Small intestine (tissue), 7 donors: Measurements from ENCODE around the gene NPIPA1. TPM values are rescaled to one million over a fixed set of nuclear protein-coding genes. Genes with fewer than 3 reads are reported as not detected.
A peak's percentile ranks its signal among the peaks of the same experiment; 100 is the strongest.
"Not testable (repeated sequence)": the region's sequence is repeated elsewhere in the genome, so short reads cannot be mapped to it uniquely, and the experiment has no call there.

Experiments used
- DNase-seq, 2 donors: peaks; one replicate each; pipeline versions ENCODE4 v3.0.0 to v3.0.0-alpha.2; 2013
- FAIRE-seq: peaks from 2 replicates; lab custom pipeline; 2012; peaks lifted over from hg19 to GRCh38; lab: Jason Lieb, UNC
- H3K27ac ChIP-seq, 3 donors: one replicate each; pipeline ENCODE4 v1.5.1; 2013; ENCODE audit warnings: low read length in 2 of 3, mild to moderate bottlenecking in 2 of 3, control low read depth in 1 of 3, inconsistent platforms in 1 of 3, low read depth in 1 of 3, moderate library complexity in 1 of 3
- H3K27me3 ChIP-seq, 3 donors: one replicate each; pipeline ENCODE4 v1.6.1; 2013; ENCODE audit warnings: low read length in 3 of 3, inconsistent platforms in 1 of 3; ENCODE audit not compliant: control insufficient read depth in 3 of 3, insufficient read depth in 3 of 3
- H3K36me3 ChIP-seq, 3 donors: one replicate each; pipeline ENCODE4 v1.6.1; 2013; ENCODE audit warnings: low read length in 3 of 3, inconsistent platforms in 1 of 3, low read depth in 1 of 3, mild to moderate bottlenecking in 1 of 3, moderate library complexity in 1 of 3; ENCODE audit not compliant: control insufficient read depth in 3 of 3, insufficient read depth in 2 of 3
- H3K4me1 ChIP-seq, 3 donors: one replicate each; pipeline ENCODE4 v1.6.1; 2013; ENCODE audit warnings: low read length in 2 of 3, inconsistent platforms in 1 of 3, low read depth in 1 of 3, mild to moderate bottlenecking in 1 of 3, moderate library complexity in 1 of 3; ENCODE audit not compliant: control insufficient read depth in 3 of 3, insufficient read depth in 2 of 3
- H3K4me3 ChIP-seq, 3 donors: one replicate each; pipeline ENCODE4 v1.5.1; 2013; ENCODE audit warnings: low read length in 3 of 3, control low read depth in 1 of 3, inconsistent platforms in 1 of 3, low read depth in 1 of 3, mild to moderate bottlenecking in 1 of 3, moderate library complexity in 1 of 3
- H3K9me3 ChIP-seq, 2 donors: one replicate each; pipeline ENCODE4 v1.6.1; 2013; ENCODE audit warnings: low read depth in 1 of 2, low read length in 1 of 2; ENCODE audit not compliant: control insufficient read depth in 2 of 2, insufficient read depth in 1 of 2
- WGBS, 3 donors: extraction: QIAGEN DNeasy Blood & Tissue Kit; methylation state at CpG; one replicate each; pipeline ENCODE4 v1.1.7; 2013; 5-methylcytosine and 5-hydroxymethylcytosine counted together
- polyA plus RNA-seq, 4 donors: library from polyadenylated mRNA; stranded (reverse) in 3 of 4; unstranded in 1 of 4; fragments of 200-250 nt in 3 of 4; fragments of 120-200 nt in 1 of 4; gene quantifications; one replicate each; pipeline versions ENCODE4 v1.2.1 to v1.2.3, GENCODE V29; 2013
- donor health status: healthy with polysubstance abuse.
- donor health status: control.
- donor health status: control.
- donor health status: Bipolar disorder and iron deficiency.
- donor health status: healthy.

Gene NPIPA1
- polyA plus RNA-seq, 4 donors = 20.8 to 86.4 (median 46.8) TPM

- H3K4me1 ChIP-seq, H3K36me3 ChIP-seq, H3K27me3 ChIP-seq, DNase-seq, H3K27ac ChIP-seq, FAIRE-seq, H3K4me3 ChIP-seq, H3K9me3 ChIP-seq: not testable (repeated sequence)
- 32 to 40% (median 36%) methylated on average over 3 of the region's 3 CpGs for WGBS, 3 donors
Measured at GRCh38 chr16:14942686-14943085, 5.4 kb downstream of the NPIPA1 start.

- FAIRE-seq = no peak
- peak in 1 of 2 donors; percentile 71 for DNase-seq
Measured at GRCh38 chr16:14955546-14956231, 18.4 kb downstream of the NPIPA1 start.

GRCh38 chr16:14957576-14958322 lies 20.5 kb downstream of the NPIPA1 start:
- FAIRE-seq (no peak), DNase-seq (no peak)
- H3K4me3 ChIP-seq = no peak overlapping the region
- no peaks in the 10 kb centered on the region for H3K27me3 ChIP-seq
- 90 to 91% (median 91%) methylated on average over 28 of the region's 28 CpGs for WGBS, 3 donors
- H3K27ac ChIP-seq = no peak overlapping the region
- peaks cover 10 to 23% (median 10%) of the 10 kb centered on the region in 3 donors for H3K4me1 ChIP-seq
- no peaks in the 10 kb centered on the region for H3K36me3 ChIP-seq
- peaks cover 0 to 15% of the 10 kb centered on the region in 2 donors for H3K9me3 ChIP-seq

More at GRCh38 chr16:14955546-14956231, 18.4 kb downstream of the NPIPA1 start:
- Histone ChIP-seq H3K4me3 (no peak overlapping the region), H3K36me3 (no peaks in the 10 kb centered on the region), H3K9me3 (peaks cover 0 to 15% of the 10 kb centered on the region in 2 donors), H3K4me1 (peaks cover 7 to 15% (median 10%) of the 10 kb centered on the region in 3 donors), H3K27ac (no peak overlapping the region), H3K27me3 (no peaks in the 10 kb centered on the region)
- WGBS, 3 donors = 71 to 86% (median 73%) methylated on average over 16 of the region's 16 CpGs

GRCh38 chr16:14958323-14958600 lies 21.0 kb downstream of the NPIPA1 start:
- Histone ChIP-seq H3K36me3 (no peaks in the 10 kb centered on the region), H3K4me3 (no peak overlapping the region), H3K9me3 (peaks cover 0 to 15% of the 10 kb centered on the region in 2 donors), H3K27ac (no peak overlapping the region), H3K27me3 (no peaks in the 10 kb centered on the region), H3K4me1 (peaks cover 10 to 23% (median 10%) of the 10 kb centered on the region in 3 donors)
- WGBS, 3 donors = 87 to 92% (median 87%) methylated on average over 4 of the region's 4 CpGs
- DNase-seq = no peak
- FAIRE-seq = no peak

- Histone ChIP-seq H3K4me1 (peaks cover 10 to 23% (median 10%) of the 10 kb centered on the region in 3 donors), H3K9me3 (peaks cover 0 to 15% of the 10 kb centered on the region in 2 donors), H3K27ac (no peak overlapping the region), H3K27me3 (no peaks in the 10 kb centered on the region), H3K4me3 (no peak overlapping the region), H3K36me3 (no peaks in the 10 kb centered on the region)
- DNase-seq (no peak), FAIRE-seq (no peak)
- 83 to 88% (median 85%) methylated on average over 7 of the region's 7 CpGs for WGBS, 3 donors
Measured at GRCh38 chr16:14958970-14959369, 21.7 kb downstream of the NPIPA1 start.

- peaks cover 4 to 22% (median 8%) of the 10 kb centered on the region in 3 donors for H3K4me1 ChIP-seq
- H3K27me3 ChIP-seq = no peaks in the 10 kb centered on the region
- H3K4me3 ChIP-seq = no peak overlapping the region
- WGBS, 3 donors = 34 to 81% (median 47%) methylated on average over 11 of the region's 11 CpGs
- H3K36me3 ChIP-seq = no peaks in the 10 kb centered on the region
- peaks cover 0 to 2% of the 10 kb centered on the region in 2 donors for H3K9me3 ChIP-seq
- no peak for FAIRE-seq
- no peak overlapping the region for H3K27ac ChIP-seq
- DNase-seq = peak; percentile 26 to 91
Measured at GRCh38 chr16:14961405-14962186, 24.4 kb downstream of the NPIPA1 start.

GRCh38 chr16:14963281-14964173 lies 26.3 kb downstream of the NPIPA1 start:
- FAIRE-seq (no peak), DNase-seq (no peak)
- no peak overlapping the region for H3K27ac ChIP-seq
- no peak overlapping the region for H3K4me3 ChIP-seq
- peaks cover 0 to 8% (median 3%) of the 10 kb centered on the region in 3 donors for H3K4me1 ChIP-seq
- no peaks in the 10 kb centered on the region for H3K36me3 ChIP-seq
- WGBS, 3 donors = 78 to 79% (median 79%) methylated on average over 8 of the region's 8 CpGs
- H3K9me3 ChIP-seq = no peaks in the 10 kb centered on the region
- no peaks in the 10 kb centered on the region for H3K27me3 ChIP-seq
